HEK293 (cell line): ENCODE results near the gene CAMKMT.

Source experiments
- CTCF ChIA-PET: fragments of 350-600 bp; formaldehyde crosslinking; extraction: SDS; loops from one replicate; lab custom pipeline; 2021; ENCODE audit warnings: antibody characterized with exemption; lab: Yijun Ruan, JAX
- POLR2A ChIA-PET: fragments of 300-600 bp; formaldehyde crosslinking; extraction: SDS; loops from one replicate; lab custom pipeline; 2020; ENCODE audit warnings: antibody characterized with exemption, inconsistent platforms; lab: Yijun Ruan, JAX
- H3K27ac ChIP-seq: fragments of 200-500 bp; sonication (Bioruptor generic); 2 replicates; pipeline ENCODE4 v1.5.1; 2014; ENCODE audit warnings: low read depth, low read length, control low read depth, inconsistent platforms; ENCODE audit errors: extremely low read depth
- H3K36me3 ChIP-seq, 2 experiments: fragments of 200-500 bp in 1 of 2; sonication (Bioruptor generic) in 1 of 2; 1 replicate in 1 of 2; 2 replicates in 1 of 2; pipeline ENCODE4 v1.5.1; 2014 to 2017; ENCODE audit warnings: inconsistent platforms in 2 of 2, low read length in 2 of 2; ENCODE audit not compliant: control insufficient read depth in 2 of 2, insufficient read depth in 1 of 2
- H3K4me1 ChIP-seq: fragments of 200-500 bp; sonication (Bioruptor generic); 2 replicates; pipeline ENCODE4 v1.5.1; 2014; ENCODE audit warnings: mild to moderate bottlenecking, low read length, inconsistent platforms; ENCODE audit not compliant: control insufficient read depth, insufficient read depth
- H3K4me3 ChIP-seq: 2 replicates; pipeline ENCODE4 v1.5.1; 2011; ENCODE audit warnings: low read depth, mild to moderate bottlenecking, control low read depth, low read length, moderate library complexity
- H3K9me3 ChIP-seq: fragments of 200-500 bp; sonication (Bioruptor generic); 2 replicates; pipeline ENCODE4 v1.5.1; 2014; ENCODE audit warnings: low read depth, low read length, inconsistent platforms; ENCODE audit not compliant: control insufficient read depth, insufficient read depth
- KLF7 ChIP-seq: fragments of 450-650 bp; formaldehyde crosslinking; IDR thresholded peaks from 2 replicates; pipeline ENCODE4 v1.5.1; 2016; ENCODE audit warnings: missing biosample characterization, missing genetic modification characterization, borderline replicate concordance
- SP3 ChIP-seq: fragments of 450-650 bp; formaldehyde crosslinking; IDR thresholded peaks from 2 replicates; pipeline ENCODE4 v1.5.1; 2016; ENCODE audit warnings: missing biosample characterization, missing genetic modification characterization
- TCF7L2 ChIP-seq: IDR thresholded peaks from 2 replicates; pipeline ENCODE4 v1.6.1; 2011; ENCODE audit warnings: low read depth, mild to moderate bottlenecking, inconsistent platforms, low read length, moderate library complexity, borderline replicate concordance
- ZBTB1 ChIP-seq: fragments of 450-650 bp; formaldehyde crosslinking; IDR thresholded peaks from 2 replicates; pipeline ENCODE4 v1.5.1; 2016; ENCODE audit warnings: missing biosample characterization, missing genetic modification characterization
- ZBTB6 ChIP-seq: fragments of 450-650 bp; formaldehyde crosslinking; IDR thresholded peaks from 2 replicates; pipeline ENCODE4 v1.5.1; 2017; ENCODE audit warnings: missing biosample characterization, missing genetic modification characterization
- ZBTB8A ChIP-seq: fragments of 450-650 bp; formaldehyde crosslinking; IDR thresholded peaks from 2 replicates; pipeline ENCODE4 v1.5.1; 2016; ENCODE audit warnings: missing biosample characterization, missing genetic modification characterization
- ZFP37 ChIP-seq: fragments of 450-650 bp; formaldehyde crosslinking; IDR thresholded peaks from 2 replicates; pipeline ENCODE4 v1.5.1; 2016; ENCODE audit warnings: missing biosample characterization, missing genetic modification characterization
- ZNF121 ChIP-seq: fragments of 450-650 bp; formaldehyde crosslinking; IDR thresholded peaks from 2 replicates; pipeline ENCODE4 v1.5.1; 2016; ENCODE audit warnings: missing biosample characterization, missing genetic modification characterization
- ZNF148 ChIP-seq: fragments of 450-650 bp; formaldehyde crosslinking; IDR thresholded peaks from 2 replicates; pipeline ENCODE4 v1.5.0; 2017; ENCODE audit warnings: missing biosample characterization, missing genetic modification characterization, borderline replicate concordance
- ZNF223 ChIP-seq: fragments of 450-650 bp; formaldehyde crosslinking; IDR thresholded peaks from 2 replicates; pipeline ENCODE4 v1.5.1; 2016; ENCODE audit warnings: missing biosample characterization, missing genetic modification characterization
- ZNF248 ChIP-seq: fragments of 450-650 bp; formaldehyde crosslinking; IDR thresholded peaks from 2 replicates; pipeline ENCODE4 v1.5.1; 2017; ENCODE audit warnings: missing biosample characterization, missing genetic modification characterization
- ZNF335 ChIP-seq: fragments of 450-650 bp; formaldehyde crosslinking; conservative IDR thresholded peaks from 2 replicates; pipeline ENCODE4 v1.5.1; 2016; ENCODE audit warnings: missing biosample characterization, missing genetic modification characterization
- ZNF350 ChIP-seq: fragments of 450-650 bp; formaldehyde crosslinking; IDR thresholded peaks from 2 replicates; pipeline ENCODE4 v1.5.0; 2017; ENCODE audit warnings: missing biosample characterization, mild to moderate bottlenecking, missing genetic modification characterization
- ZNF555 ChIP-seq: fragments of 450-650 bp; formaldehyde crosslinking; conservative IDR thresholded peaks from 2 replicates; pipeline ENCODE4 v1.5.1; 2017; ENCODE audit warnings: missing biosample characterization, mild to moderate bottlenecking, missing genetic modification characterization, inconsistent platforms
- ZNF560 ChIP-seq: fragments of 450-650 bp; formaldehyde crosslinking; IDR thresholded peaks from 2 replicates; pipeline ENCODE4 v1.5.1; 2017; ENCODE audit warnings: missing biosample characterization, missing genetic modification characterization, borderline replicate concordance
- ZNF561 ChIP-seq: fragments of 450-650 bp; IDR thresholded peaks from 2 replicates; pipeline ENCODE4 v1.5.1; 2018; ENCODE audit warnings: missing biosample characterization, missing genetic modification characterization, borderline replicate concordance
- ZNF600 ChIP-seq: fragments of 450-650 bp; formaldehyde crosslinking; IDR thresholded peaks from 2 replicates; pipeline ENCODE4 v1.5.1; 2016; ENCODE audit warnings: missing biosample characterization, missing genetic modification characterization
- TF ChIP-seq, protein P1 (sequence below): sonication (generic); formaldehyde crosslinking; IDR thresholded peaks from 2 replicates; pipeline ENCODE4 v1.8.1; 2022; ENCODE audit warnings: mild to moderate bottlenecking, moderate library complexity, missing genetic modification reagents
- TF ChIP-seq, protein P2 (sequence below): fragments of 450-650 bp; formaldehyde crosslinking; IDR thresholded peaks from 2 replicates; pipeline ENCODE4 v1.5.1; 2017; ENCODE audit warnings: missing biosample characterization, missing genetic modification characterization
- TF ChIP-seq, protein P3 (sequence below): fragments of 450-650 bp; formaldehyde crosslinking; IDR thresholded peaks from 2 replicates; pipeline ENCODE4; 2016; ENCODE audit warnings: missing biosample characterization, missing genetic modification characterization

Gene CAMKMT

GRCh38 chr2:44487052-44487451 lies 125.3 kb downstream of the CAMKMT start:
- Histone ChIP-seq H3K9me3 (no peaks in the 10 kb centered on the region), H3K36me3 (no peaks in the 10 kb centered on the region), H3K27ac (no peak overlapping the region), H3K4me1 (no peaks in the 10 kb centered on the region), H3K4me3 (no peak overlapping the region)
- ChIA-PET CTCF (interaction anchor here (2.6 kb wide), 1 partner anchor 468 kb away, joined by 8 read pairs; no protein-coding TSS in a partner anchor), POLR2A (no interaction called here)
- TF ChIP-seq ZFP37 (tag by site-specific recombination) (no peak), ZBTB6 (tag by site-specific recombination) (no peak), ZBTB1 (tag by site-specific recombination) (no peak), SP3 (no peak), ZNF561 (tag by site-specific recombination) (no peak), TCF7L2 (no peak), ZNF121 (no peak), ZNF600 (no peak), KLF7 (tag by site-specific recombination) (no peak)
- TF ChIP-seq, protein P1, sequence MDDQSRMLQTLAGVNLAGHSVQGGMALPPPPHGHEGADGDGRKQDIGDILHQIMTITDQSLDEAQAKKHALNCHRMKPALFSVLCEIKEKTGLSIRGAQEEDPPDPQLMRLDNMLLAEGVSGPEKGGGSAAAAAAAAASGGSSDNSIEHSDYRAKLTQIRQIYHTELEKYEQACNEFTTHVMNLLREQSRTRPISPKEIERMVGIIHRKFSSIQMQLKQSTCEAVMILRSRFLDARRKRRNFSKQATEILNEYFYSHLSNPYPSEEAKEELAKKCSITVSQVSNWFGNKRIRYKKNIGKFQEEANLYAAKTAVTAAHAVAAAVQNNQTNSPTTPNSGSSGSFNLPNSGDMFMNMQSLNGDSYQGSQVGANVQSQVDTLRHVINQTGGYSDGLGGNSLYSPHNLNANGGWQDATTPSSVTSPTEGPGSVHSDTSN: no peak

- POLR2A ChIA-PET: no interaction called here
- H3K9me3 ChIP-seq: no peaks in the 10 kb centered on the region
- CTCF ChIA-PET: interaction anchor here (0.5 to 2.2 kb wide), 4 partner anchors 10 to 165 kb away, joined by 3 to 20 read pairs (median 4); no protein-coding TSS in a partner anchor
- H3K27ac ChIP-seq: no peak overlapping the region
- H3K4me3 ChIP-seq: no peak overlapping the region
- no peaks in the 10 kb centered on the region for H3K36me3 ChIP-seq
- H3K4me1 ChIP-seq: no peaks in the 10 kb centered on the region
- TF ChIP-seq ZNF248 (tag by site-specific recombination) (no peak), ZBTB8A (tag by site-specific recombination) (no peak)
- TF ChIP-seq, protein P2, sequence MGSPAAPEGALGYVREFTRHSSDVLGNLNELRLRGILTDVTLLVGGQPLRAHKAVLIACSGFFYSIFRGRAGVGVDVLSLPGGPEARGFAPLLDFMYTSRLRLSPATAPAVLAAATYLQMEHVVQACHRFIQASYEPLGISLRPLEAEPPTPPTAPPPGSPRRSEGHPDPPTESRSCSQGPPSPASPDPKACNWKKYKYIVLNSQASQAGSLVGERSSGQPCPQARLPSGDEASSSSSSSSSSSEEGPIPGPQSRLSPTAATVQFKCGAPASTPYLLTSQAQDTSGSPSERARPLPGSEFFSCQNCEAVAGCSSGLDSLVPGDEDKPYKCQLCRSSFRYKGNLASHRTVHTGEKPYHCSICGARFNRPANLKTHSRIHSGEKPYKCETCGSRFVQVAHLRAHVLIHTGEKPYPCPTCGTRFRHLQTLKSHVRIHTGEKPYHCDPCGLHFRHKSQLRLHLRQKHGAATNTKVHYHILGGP (tag by site-specific recombination): no peak
Measured at GRCh38 chr2:44490726-44491125, 129.0 kb downstream of the CAMKMT start.

- CTCF ChIA-PET: interaction anchor here (0.6 to 2.5 kb wide), 5 partner anchors 14 to 461 kb away, joined by 3 to 14 read pairs (median 4); no protein-coding TSS in a partner anchor
- TF ChIP-seq ZNF148 (tag by site-specific recombination) (no peak), KLF7 (tag by site-specific recombination) (no peak), ZNF350 (tag by site-specific recombination) (no peak), ZNF335 (tag by site-specific recombination) (no peak), ZNF121 (no peak), ZNF223 (tag by site-specific recombination) (no peak), ZNF560 (tag by site-specific recombination) (no peak), ZNF555 (tag by site-specific recombination) (no peak)
- TF ChIP-seq, protein P3, sequence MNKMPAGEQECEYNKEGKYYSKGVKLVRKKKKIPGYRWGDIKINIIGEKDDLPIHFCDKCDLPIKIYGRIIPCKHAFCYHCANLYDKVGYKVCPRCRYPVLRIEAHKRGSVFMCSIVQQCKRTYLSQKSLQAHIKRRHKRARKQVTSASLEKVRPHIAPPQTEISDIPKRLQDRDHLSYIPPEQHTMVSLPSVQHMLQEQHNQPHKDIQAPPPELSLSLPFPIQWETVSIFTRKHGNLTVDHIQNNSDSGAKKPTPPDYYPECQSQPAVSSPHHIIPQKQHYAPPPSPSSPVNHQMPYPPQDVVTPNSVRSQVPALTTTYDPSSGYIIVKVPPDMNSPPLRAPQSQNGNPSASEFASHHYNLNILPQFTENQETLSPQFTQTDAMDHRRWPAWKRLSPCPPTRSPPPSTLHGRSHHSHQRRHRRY: no peak
- POLR2A ChIA-PET: no interaction called here
Measured at GRCh38 chr2:44494006-44494405, 132.3 kb downstream of the CAMKMT start.

More at GRCh38 chr2:44494006-44494405, 132.3 kb downstream of the CAMKMT start:
- H3K36me3 ChIP-seq: no peaks in the 10 kb centered on the region
- no peaks in the 10 kb centered on the region for H3K4me1 ChIP-seq
- no peak overlapping the region for H3K27ac ChIP-seq
- H3K9me3 ChIP-seq: no peaks in the 10 kb centered on the region
- H3K4me3 ChIP-seq: no peak overlapping the region
